ENCODE results near the gene PLTP. TPM values are rescaled to one million over a fixed set of nuclear protein-coding genes. Genes with fewer than 3 reads are reported as not detected.

The PLTP gene
- total RNA-seq, 1 donor from 2014 or later, result 162 TPM

- Mint-ChIP-seq H3K27ac (ENCODE audit: unreplicated experiment) (peak overlapping the region; percentile 77), H3K27me3 (ENCODE audit: low read depth, unreplicated experiment) (no peaks in the 10 kb centered on the region), H3K9me3 (ENCODE audit: unreplicated experiment) (no peaks in the 10 kb centered on the region), H3K4me3 (ENCODE audit: unreplicated experiment) (no peak overlapping the region), H3K36me3 (ENCODE audit: low read depth, unreplicated experiment) (peaks cover 35% of the 10 kb centered on the region), H3K4me1 (ENCODE audit: low read depth, unreplicated experiment) (peaks cover 8% of the 10 kb centered on the region)
- Histone ChIP-seq H3K36me3 (ENCODE audit: insufficient read depth, low read length) (peaks cover 33% of the 10 kb centered on the region), H3K27me3 (ENCODE audit: insufficient read depth, low read length) (no peaks in the 10 kb centered on the region), H2AFZ (ENCODE audit: low read depth, low read length) (no peak overlapping the region), H4K20me1 (ENCODE audit: insufficient read depth, low read length) (peaks cover 15% of the 10 kb centered on the region), H3K9me3 (ENCODE audit: insufficient read depth, low read depth, low read length) (no peaks in the 10 kb centered on the region), H3K4me2 (ENCODE audit: low read length) (no peak overlapping the region), H3K4me1 (ENCODE audit: insufficient read depth, low read length) (peaks cover 4% of the 10 kb centered on the region), H3K4me3 (ENCODE audit: insufficient read depth, low read depth, low read length) (no peak overlapping the region), H3K9ac (ENCODE audit: low read length) (peak overlapping the region; percentile 21), H3K79me2 (ENCODE audit: insufficient read depth, low read length) (no peaks in the 10 kb centered on the region), H3K27ac (ENCODE audit: low read depth, low read length) (peak overlapping the region; percentile 1)
- FAIRE-seq (no peak), DNase-seq (ENCODE audit: low read depth) (peak; percentile 67)
- TF ChIP-seq, protein P1, sequence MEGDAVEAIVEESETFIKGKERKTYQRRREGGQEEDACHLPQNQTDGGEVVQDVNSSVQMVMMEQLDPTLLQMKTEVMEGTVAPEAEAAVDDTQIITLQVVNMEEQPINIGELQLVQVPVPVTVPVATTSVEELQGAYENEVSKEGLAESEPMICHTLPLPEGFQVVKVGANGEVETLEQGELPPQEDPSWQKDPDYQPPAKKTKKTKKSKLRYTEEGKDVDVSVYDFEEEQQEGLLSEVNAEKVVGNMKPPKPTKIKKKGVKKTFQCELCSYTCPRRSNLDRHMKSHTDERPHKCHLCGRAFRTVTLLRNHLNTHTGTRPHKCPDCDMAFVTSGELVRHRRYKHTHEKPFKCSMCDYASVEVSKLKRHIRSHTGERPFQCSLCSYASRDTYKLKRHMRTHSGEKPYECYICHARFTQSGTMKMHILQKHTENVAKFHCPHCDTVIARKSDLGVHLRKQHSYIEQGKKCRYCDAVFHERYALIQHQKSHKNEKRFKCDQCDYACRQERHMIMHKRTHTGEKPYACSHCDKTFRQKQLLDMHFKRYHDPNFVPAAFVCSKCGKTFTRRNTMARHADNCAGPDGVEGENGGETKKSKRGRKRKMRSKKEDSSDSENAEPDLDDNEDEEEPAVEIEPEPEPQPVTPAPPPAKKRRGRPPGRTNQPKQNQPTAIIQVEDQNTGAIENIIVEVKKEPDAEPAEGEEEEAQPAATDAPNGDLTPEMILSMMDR (IDR thresholded peaks at IDR 0.05; ENCODE audit: insufficient read depth, low read depth, low read length), result no peak
- no peak for TF ChIP-seq EZH2 (IDR thresholded peaks at IDR 0.05; ENCODE audit: insufficient read depth, low read length)
These were observed 32.4 kb upstream of the PLTP start for GRCh38 chr20:45944151-45944964.

GRCh38 chr20:45943613-45944012, 31.7 kb upstream of the PLTP start:
- Histone ChIP-seq H3K27ac (ENCODE audit: low read depth, low read length) (peak overlapping the region; percentile 1), H3K4me3 (ENCODE audit: insufficient read depth, low read depth, low read length) (no peak overlapping the region), H3K27me3 (ENCODE audit: insufficient read depth, low read length) (no peaks in the 10 kb centered on the region), H3K4me1 (ENCODE audit: insufficient read depth, low read length) (peaks cover 4% of the 10 kb centered on the region), H3K36me3 (ENCODE audit: insufficient read depth, low read length) (peaks cover 34% of the 10 kb centered on the region), H3K9me3 (ENCODE audit: insufficient read depth, low read depth, low read length) (no peaks in the 10 kb centered on the region), H3K9ac (ENCODE audit: low read length) (peak overlapping the region; percentile 21), H3K79me2 (ENCODE audit: insufficient read depth, low read length) (peaks cover 2% of the 10 kb centered on the region), H2AFZ (ENCODE audit: low read depth, low read length) (no peak overlapping the region), H3K4me2 (ENCODE audit: low read length) (no peak overlapping the region), H4K20me1 (ENCODE audit: insufficient read depth, low read length) (peaks cover 22% of the 10 kb centered on the region)
- Mint-ChIP-seq H3K4me1 (ENCODE audit: low read depth, unreplicated experiment) (peaks cover 8% of the 10 kb centered on the region), H3K27ac (ENCODE audit: unreplicated experiment) (no peak overlapping the region), H3K36me3 (ENCODE audit: low read depth, unreplicated experiment) (peaks cover 30% of the 10 kb centered on the region), H3K27me3 (ENCODE audit: low read depth, unreplicated experiment) (no peaks in the 10 kb centered on the region), H3K4me3 (ENCODE audit: unreplicated experiment) (no peak overlapping the region), H3K9me3 (ENCODE audit: unreplicated experiment) (no peaks in the 10 kb centered on the region)
- FAIRE-seq (no peak), DNase-seq (ENCODE audit: low read depth) (no peak)
- TF ChIP-seq, protein P1 (IDR thresholded peaks at IDR 0.05; ENCODE audit: insufficient read depth, low read depth, low read length), result no peak
- no peak for TF ChIP-seq EZH2 (IDR thresholded peaks at IDR 0.05; ENCODE audit: insufficient read depth, low read length)

- TF ChIP-seq, protein P1 (IDR thresholded peaks at IDR 0.05; ENCODE audit: insufficient read depth, low read depth, low read length), result no peak
- no peak for TF ChIP-seq EZH2 (IDR thresholded peaks at IDR 0.05; ENCODE audit: insufficient read depth, low read length)
- Mint-ChIP-seq H3K4me3 (ENCODE audit: unreplicated experiment) (no peak overlapping the region), H3K36me3 (ENCODE audit: low read depth, unreplicated experiment) (peaks cover 20% of the 10 kb centered on the region), H3K27me3 (ENCODE audit: low read depth, unreplicated experiment) (no peaks in the 10 kb centered on the region), H3K27ac (ENCODE audit: unreplicated experiment) (no peak overlapping the region), H3K4me1 (ENCODE audit: low read depth, unreplicated experiment) (peaks cover 11% of the 10 kb centered on the region), H3K9me3 (ENCODE audit: unreplicated experiment) (no peaks in the 10 kb centered on the region)
- H4K20me1 ChIP-seq (ENCODE audit: insufficient read depth, low read length), result peaks cover 40% of the 10 kb centered on the region
- no peak overlapping the region for H3K27ac ChIP-seq (ENCODE audit: low read depth, low read length)
- no peak overlapping the region for H3K4me3 ChIP-seq (ENCODE audit: insufficient read depth, low read depth, low read length)
- H3K9ac ChIP-seq (ENCODE audit: low read length), result no peak overlapping the region
- no peak for FAIRE-seq
- H2AFZ ChIP-seq (ENCODE audit: low read depth, low read length), result no peak overlapping the region
- peaks cover 29% of the 10 kb centered on the region for H3K36me3 ChIP-seq (ENCODE audit: insufficient read depth, low read length)
- H3K4me1 ChIP-seq (ENCODE audit: insufficient read depth, low read length), result peaks cover 13% of the 10 kb centered on the region
- no peak overlapping the region for H3K4me2 ChIP-seq (ENCODE audit: low read length)
- no peak for DNase-seq (ENCODE audit: low read depth)
- H3K79me2 ChIP-seq (ENCODE audit: insufficient read depth, low read length), result peaks cover 25% of the 10 kb centered on the region
- no peaks in the 10 kb centered on the region for H3K27me3 ChIP-seq (ENCODE audit: insufficient read depth, low read length)
- H3K9me3 ChIP-seq (ENCODE audit: insufficient read depth, low read depth, low read length), result no peaks in the 10 kb centered on the region
These were observed 28.5 kb upstream of the PLTP start for GRCh38 chr20:45940469-45940868.

All from astrocyte (in vitro differentiated cells and primary cell).